HG03196 (cell line): Measurements from ENCODE around the gene DGKD.
"Not testable (repeated sequence)": the region's sequence is repeated elsewhere in the genome, so short reads cannot be mapped to it uniquely, and the experiment has no call there.

Experiments used
- ATAC-seq: cut with Tn5 transposase; IDR thresholded peaks from one replicate; pipeline ENCODE4 v1.9.1; 2021; ENCODE audit not compliant: unreplicated experiment

The DGKD gene

GRCh38 chr2:233358947-233359346, 4.7 kb downstream of the DGKD start:
- ATAC-seq: no peak

DNA sequence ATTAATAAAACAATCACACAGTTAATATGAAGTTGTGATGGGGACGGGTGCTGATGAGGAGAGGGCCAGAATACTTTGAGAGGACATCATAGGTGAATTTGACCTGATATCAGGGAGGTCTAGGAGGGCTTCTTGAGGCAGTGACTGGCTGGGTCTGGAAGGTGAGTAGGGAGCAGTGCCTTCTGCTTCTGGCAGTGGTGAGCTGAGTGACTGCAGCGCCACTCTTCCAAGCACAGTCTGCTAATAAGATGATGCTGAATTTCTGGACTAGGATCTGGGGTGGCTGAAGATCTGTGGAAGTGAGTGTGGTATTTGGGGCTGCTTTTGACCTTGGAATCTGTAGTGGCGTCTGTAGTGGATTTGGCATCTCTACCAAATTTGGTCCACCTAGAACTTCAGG, 5.5 kb downstream of the DGKD start:
- no peak for ATAC-seq

DNA sequence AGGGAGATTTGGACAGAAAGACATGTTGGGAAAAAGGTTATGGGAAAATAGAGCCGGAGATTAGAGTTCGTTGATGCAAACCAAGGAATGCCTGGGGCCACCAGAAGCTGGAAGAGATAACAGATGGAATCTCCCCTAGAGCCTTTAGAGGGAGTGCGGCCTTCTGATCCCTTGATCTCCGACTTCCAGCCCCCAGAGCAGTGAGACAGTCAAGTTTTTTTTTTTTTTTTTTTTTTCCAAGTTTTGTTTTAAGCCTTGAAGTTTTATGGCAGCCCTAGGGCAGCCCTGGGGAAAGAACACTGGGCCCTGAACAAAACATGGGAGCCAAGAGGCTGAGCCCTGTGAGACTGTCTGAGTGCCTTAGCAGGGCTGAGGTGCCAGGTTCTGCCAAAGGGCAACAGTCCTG, 6.5 kb downstream of the DGKD start:
- no peak for ATAC-seq

DNA sequence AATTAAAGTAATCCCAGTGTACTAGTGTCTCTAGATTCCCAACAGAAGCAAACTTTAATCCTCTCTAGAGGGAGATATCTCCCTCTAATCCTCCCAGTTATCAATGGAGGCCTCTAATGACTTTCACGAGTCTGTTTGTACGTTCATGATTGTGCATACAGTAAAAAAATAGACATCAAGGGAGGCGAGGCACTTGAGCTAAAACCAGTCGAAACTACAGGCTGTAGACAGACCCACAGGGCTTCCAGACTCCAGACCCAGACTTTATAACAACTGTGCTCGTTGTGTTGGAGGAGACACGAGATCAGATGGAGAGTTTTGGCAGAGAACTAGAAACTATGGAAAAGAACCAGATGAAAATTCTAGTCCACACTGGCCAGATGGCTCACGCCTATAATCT, 7.0 kb downstream of the DGKD start:
- no peak for ATAC-seq

DNA sequence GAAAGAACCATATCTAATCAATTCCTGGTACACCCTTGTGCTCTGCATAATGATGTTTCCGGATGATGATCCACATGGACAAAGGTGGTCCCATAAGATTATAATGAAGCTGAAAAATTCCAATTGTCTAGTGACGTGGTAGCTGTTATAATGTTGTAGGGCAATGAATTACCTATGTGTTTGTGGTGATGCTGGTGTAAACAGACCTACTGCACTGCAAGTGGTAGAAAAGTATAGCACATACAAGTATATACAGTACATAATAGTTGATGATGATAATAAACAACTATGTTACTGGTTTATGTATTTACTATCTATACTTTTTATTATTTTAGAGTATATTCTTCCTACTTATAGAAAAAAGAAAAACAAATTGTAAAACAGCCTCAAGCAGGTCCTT, 8.4 kb downstream of the DGKD start:
- ATAC-seq: no peak

DNA sequence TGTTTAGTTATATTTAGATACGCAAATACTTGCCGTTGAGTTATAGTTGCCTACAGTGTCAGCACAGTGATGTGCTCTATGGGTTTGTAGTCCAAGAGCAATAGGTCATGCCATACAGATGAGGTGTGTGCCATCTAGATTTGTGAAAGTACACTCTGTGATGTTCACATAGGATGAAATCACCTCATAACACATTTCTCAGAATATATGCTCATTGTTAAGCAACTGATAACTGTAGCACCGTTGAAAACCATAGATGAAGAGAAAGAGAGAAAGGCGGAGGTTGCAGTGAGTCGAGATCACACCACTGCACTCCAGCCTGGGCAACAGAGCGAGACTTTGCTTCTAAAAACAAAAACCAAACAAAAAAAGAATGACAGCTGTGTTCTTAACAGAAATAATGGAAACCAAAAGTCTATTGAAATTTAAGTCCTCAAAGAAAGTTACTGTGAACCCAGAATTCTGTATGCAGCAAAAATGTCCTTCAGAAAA, 9.5 kb downstream of the DGKD start:
- no peak for ATAC-seq

DNA sequence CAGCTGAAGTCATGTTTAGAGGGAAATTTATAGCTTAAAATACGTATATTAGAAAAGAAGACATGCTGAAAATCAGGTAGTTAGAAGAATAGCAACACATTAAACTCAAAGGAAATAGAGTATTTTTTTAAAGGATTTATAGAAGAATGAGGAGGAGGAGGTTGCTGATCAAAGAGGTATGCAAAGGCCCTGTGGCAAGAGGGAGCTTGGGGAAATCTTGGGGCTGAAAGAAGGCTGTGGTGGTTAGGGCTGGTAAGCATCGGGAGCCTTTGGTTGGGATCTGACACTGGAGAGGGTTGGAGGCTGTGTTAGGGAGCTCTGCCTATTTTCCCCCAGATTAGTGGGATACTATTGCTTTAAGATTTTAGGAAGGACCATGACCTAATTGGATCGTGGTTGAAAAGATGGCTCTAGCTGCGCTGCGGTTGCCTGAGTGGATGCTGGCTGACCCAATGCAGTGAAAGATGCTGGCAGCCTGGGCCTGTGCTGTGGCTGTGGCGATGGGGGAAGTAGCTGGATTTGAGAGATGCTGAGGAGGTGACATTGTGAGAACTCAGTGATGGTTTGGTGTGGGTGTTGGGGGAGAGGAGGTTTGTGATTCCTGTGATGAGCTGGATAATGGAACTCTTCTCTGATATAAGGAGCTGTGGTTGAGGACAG, 11.7 kb downstream of the DGKD start:
- ATAC-seq: no peak

- no peak for ATAC-seq
These were observed 13.3 kb downstream of the DGKD start for GRCh38 chr2:233367586-233367985.

DNA sequence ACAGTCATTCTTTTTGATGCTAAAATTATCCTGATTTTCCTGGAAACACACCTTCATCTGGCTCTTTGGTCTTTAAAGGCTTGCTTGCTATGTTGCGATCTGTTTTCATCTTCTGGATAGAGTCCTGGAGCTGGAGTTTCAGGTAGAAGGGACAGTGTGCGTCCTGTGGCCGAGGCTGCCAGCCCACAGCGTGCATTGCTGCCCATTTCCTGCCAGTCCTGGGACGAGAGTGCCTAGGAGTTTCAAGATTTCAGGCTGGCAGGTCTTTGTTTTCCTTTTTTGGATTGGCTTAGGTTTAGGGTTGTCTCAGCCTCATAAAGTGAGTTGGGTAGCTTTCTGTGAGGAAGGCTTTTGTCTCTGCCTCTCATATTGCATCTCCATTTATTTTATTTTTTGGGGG, 14.5 kb downstream of the DGKD start:
- ATAC-seq: no peak

DNA sequence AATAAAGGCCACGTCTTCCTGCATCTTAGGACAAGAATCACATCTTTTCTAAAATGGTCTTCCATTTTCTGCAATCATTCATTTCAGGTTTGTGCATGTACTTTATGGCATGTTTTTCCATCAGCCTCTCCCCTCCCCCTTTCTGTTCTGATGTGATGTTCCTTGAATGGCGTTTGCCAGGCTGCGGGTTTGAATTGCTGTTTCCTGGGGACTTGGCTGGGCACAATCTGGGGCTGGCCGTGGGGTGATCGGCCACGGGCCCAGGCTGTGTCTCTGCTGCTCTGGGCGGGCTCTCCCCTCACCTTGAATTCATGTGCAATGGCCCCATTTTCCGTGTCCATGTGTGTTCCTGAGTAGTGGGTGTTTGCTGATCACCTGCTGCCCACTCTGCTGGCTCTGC, 15.2 kb downstream of the DGKD start:
- ATAC-seq: no peak

GRCh38 chr2:233369897-233370685, 15.8 kb downstream of the DGKD start:
- ATAC-seq: no peak

- ATAC-seq: no peak
These were observed 17.3 kb downstream of the DGKD start for GRCh38 chr2:233371641-233372040.

DNA sequence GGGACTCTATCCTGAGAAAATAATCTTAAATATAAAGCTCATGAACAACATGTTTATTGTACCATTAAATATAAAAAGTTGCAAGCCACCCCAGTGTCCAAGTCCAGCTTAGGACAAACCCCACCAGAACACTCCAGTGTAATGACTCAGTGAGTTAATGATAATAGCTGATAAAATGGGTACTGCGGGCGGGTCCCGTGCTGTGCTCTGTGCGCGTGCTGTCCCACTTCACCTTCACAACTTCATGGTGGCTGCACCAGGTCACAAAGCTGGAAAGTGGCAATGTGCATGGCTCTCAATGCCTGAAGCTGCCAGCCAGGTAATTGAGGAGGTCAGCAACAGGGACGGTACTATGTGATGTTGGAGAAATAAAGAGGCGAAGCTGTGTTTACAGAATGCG, 18.6 kb downstream of the DGKD start:
- no peak for ATAC-seq

GRCh38 chr2:233373316-233373715, 19.0 kb downstream of the DGKD start:
- no peak for ATAC-seq

- not testable (repeated sequence) for ATAC-seq
These were observed 20.5 kb downstream of the DGKD start for GRCh38 chr2:233374776-233375175.

GRCh38 chr2:233375490-233376314, 21.4 kb downstream of the DGKD start:
- no peak for ATAC-seq

GRCh38 chr2:233379034-233379433, 24.7 kb downstream of the DGKD start:
- no peak for ATAC-seq

GRCh38 chr2:233379441-233379840, 25.1 kb downstream of the DGKD start:
- ATAC-seq: no peak

DNA sequence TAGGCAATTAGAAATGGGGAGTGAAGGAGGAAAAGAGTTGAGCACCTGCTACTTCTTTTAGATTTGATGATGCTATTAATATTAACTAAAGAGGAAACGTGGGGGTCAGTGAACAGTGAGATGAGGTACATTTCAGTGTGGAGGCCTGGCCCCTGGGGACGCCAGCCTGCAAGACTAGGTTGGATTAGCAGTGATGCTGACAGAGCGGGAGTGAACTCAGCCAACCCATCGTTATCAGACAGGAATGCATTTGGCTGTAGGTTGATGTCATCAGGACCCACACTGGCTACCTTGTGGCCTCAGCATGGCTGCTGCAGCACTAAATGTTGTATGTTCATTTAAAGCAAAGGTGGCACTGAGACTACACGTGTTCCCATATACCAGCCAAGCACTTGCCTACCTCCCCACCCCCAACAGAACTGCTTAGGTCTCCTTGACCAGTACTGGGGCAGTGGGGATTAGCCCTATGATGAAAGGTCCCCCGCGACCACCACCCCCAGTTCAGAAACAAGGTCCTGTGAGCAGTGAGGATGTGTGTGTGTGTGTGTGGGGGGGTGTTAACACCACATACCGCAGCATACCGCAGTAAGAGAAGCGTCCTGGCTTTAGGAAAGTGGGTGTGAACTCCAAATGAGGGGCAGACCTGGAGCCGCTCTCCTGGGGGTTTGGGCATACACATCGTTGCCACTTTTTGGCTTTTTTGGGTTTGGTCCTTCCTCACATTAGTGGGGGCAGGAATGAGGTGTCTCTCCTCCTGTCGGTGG, 26.0 kb downstream of the DGKD start:
- ATAC-seq: peak; percentile 38

DNA sequence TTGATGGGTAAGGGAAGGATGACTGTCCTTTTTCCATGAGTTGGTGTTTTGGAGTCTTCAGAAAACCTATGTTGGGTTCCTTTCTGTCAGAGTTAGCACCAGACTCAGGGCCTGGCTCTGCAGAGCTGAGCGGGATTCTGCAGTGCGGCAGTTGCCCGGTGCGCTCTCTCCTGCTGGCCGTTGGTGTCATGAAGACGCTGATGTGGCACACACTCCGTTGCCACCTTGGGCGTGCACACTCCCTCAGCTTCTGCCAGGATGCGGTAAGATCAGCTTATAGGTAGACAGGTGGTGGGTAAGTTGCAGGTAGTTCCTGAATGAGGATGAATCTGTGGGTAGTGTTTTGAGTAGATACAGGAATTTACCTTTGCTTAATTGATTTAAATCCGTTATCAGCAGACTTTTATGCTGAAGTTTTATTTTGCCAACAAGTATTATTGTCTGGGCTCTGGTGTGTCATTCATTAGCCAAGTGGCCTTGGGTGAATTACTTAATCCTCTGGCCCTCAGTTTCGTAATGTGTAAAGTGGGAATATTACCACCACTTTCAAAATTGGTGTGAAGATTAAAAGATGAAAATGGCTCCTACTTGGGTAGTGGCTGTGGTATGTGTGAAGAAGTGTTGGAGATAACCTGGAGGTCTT, 26.8 kb downstream of the DGKD start:
- no peak for ATAC-seq

- ATAC-seq: no peak
These were observed 27.3 kb downstream of the DGKD start for GRCh38 chr2:233381638-233381995.
